HG02763 (cell line): ENCODE results near the gene ACSL6.

Source experiments
- ATAC-seq: cut with Tn5 transposase; IDR thresholded peaks from one replicate; pipeline ENCODE4 v1.9.1; 2021; ENCODE audit warnings: mild to moderate bottlenecking, moderate library complexity; ENCODE audit not compliant: unreplicated experiment

The ACSL6 gene

DNA sequence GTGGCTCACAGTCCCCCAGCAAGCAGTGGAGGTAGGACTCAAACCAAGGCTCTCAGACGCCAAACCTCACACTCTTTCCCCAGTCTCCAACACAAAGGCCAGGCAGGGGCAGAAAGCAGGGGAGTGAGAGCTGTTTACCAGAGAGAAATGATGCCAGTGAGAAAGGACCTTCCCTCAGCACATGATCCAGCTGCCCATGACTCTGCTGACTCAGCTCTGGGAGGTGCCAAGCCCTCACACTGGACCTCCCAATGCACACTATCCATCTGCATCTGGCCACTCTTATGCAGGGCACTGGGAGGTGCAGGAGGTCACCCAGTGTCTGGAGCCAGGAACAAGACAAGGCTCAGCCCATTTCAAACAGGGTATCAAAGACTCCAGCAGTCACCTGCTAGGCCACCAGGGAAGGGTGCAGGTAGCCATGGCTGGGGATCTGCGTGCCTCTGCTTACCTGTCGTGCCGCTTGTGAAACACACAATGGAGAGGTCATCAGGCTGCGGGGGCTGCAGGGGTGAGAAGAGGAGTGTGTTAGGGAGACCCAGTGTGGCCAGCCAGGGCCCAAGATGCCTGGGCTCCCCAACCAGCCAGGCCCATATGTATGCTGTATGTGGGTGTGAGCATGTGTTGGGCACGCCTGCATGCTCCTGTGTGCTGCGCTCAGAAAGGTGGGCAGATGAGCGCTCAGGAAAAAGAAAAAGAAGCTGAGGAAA lies 26.3 kb downstream of the ACSL6 start:
- no peak for ATAC-seq

DNA sequence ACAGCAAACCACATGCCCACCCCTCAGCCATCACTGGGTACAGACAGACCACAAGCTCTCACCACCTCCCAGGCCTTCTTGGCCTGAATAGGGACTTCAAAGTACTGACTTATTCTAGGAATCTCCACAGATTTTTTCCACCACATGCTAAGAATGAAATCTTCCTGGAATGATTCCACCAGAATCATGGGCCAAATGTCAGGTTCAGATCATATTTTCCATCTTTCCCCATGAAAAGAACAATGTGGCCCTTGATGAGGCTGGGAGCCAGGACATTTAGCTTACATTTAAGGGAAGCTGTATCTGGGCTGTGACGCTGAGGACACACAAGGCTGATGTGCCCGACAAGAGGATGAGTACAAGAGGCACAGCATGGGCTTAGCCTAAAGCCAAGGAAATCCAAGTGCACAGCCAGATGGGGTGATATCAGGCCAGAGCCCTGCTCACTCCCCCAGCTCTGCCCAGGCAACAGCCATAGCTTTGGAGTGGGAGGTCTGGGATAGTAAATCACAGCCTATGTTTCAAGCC lies 28.1 kb downstream of the ACSL6 start:
- ATAC-seq = no peak

DNA sequence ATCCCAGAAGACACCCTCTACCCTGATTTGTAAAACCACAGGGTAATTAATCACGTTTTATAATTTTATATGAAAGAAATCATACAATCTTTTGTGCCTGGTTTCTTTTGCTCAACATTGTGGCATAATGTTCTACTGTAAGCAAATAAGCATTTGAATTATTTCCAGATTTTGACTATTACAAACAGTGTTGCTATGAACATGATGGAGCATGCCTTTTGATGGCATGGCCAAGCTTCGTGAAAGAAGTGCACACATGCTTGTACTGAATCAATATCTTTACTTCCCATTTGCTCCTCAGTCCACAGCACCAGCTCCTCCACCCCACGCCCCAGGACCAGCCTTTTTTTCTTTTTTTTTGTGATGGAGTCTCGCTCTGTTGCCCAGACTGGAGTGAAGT lies 29.9 kb downstream of the ACSL6 start:
- ATAC-seq = no peak

DNA sequence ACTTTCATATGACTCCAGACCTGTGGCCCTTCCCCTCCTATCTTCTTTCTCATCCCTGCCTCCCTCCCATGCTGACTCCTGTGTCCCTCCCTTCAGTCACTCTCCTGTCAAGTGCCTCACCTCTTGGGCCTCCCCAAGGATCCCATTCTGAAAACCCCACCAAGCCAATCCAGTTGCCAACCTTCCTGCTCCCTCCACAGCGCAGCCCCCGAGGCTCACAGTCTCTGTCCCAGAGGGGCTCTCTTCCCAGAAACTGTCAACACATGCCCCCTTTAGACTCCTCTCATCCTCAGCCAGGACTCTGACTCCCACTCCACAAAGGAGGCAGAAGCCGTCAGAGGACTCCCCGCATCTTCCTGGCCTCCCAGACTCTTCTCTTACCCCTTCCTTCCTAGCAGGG lies 30.8 kb downstream of the ACSL6 start:
- ATAC-seq = no peak

DNA sequence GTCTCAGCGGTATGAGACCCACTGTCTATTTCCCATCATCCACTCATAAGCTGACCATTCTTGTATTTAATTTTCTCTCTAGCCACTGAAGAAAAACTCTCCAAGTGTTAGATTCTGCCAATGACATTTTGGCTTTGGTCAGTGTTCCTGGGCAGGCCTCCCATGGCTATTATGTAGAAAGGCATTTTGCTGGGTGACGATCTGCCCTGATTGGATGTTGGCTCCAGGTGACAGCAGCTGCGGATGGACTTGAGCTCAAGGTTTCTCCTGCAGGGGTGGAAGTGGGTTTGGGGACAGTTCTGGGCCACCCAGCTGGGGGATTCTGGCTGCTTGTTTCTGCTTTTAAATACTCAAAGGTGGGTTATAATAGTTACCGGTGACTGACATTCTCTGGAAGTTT lies 31.6 kb downstream of the ACSL6 start:
- no peak for ATAC-seq

DNA sequence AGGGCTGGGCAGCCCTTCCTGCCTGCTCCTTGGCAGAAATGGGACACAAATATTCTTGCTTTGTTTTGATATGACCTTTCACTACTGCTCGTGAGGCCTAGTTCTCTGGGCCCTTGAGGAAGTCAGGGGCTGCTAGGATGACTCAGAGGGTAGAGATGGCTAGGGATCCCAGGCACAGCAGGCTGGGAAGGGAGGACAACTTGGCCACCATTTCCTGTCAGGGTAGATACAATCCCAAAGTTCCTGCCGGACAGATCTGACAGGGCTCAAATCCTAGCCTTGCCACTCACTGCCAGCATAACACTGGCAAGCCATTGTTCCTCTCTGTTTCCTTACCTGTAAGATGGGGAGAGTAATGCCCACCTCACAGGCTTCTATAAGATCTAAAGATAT lies 34.2 kb downstream of the ACSL6 start:
- ATAC-seq = no peak

DNA sequence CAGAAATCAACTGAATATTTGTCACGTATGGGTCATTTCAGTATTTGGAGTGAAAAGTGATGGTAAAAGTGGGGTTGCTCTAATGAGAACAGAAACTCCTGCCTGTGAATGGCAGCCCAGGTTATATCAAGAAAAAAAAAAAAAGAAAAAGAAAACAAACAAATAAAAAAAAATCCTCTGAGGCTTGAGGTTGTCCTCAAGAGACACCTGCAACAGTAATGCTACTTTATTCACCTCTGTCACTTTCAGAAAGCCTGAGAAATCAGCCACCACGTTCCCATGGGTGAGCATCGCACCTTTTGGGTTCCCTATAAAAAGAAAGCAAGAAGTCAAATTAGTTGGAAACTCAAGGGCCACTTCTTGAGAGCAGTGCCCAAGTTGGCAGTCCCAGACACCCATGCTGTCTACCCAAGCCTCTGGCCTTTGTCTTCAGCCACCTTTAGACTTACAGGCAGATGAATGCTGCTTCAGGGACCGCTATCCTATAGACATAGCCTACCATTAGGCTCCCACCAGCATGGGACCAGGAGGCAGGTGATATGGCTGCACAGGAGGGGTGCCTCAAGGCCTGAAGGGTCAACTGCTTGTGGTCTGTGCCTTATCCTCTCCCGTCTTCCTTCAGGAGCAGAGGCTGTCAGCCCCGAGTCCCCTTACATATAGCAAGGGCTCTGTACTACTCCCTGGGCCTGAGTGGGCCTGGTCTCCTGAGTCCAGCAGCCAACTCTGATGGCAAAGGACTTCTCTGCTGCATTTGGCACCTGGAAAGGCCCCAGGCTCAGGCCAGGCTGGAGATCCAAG lies 34.8 kb downstream of the ACSL6 start:
- ATAC-seq = no peak

DNA sequence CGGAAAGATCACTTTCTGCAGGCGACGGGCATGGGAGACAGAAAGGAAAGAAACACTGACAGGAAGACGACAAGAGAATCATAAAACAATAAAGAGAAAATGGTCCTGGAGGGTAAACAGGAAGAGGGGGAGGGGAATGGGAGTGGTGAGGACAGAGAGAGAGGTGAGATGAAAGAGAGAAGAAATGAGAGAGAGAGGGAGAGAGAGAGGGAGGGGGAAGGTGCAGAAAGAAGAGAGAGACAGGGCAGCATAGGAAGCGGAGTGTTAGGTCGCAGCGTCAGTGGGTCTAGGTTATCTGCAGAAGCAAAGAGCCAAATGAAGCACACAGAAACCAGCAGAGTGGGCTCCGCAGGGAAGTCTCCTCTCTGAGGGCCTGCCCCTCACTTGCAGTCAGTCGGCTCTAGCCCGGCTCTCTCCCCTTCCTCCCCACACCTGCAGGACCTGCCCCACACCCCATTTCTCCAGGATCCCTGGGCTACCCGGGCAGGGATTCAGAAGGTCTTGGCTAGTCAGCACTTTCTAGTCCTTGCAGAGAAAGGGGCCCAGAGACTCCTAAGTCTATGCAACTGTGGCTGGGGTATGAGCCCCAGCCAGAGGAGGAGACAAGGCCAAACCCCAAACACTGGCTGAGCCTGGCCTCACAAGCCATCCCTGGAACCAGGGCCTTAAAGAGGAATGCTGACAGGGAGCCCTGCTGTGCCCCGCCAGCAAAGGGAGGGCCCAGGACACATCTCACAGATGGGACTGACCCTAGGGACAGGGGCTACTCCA lies 36.3 kb downstream of the ACSL6 start:
- no peak for ATAC-seq

DNA sequence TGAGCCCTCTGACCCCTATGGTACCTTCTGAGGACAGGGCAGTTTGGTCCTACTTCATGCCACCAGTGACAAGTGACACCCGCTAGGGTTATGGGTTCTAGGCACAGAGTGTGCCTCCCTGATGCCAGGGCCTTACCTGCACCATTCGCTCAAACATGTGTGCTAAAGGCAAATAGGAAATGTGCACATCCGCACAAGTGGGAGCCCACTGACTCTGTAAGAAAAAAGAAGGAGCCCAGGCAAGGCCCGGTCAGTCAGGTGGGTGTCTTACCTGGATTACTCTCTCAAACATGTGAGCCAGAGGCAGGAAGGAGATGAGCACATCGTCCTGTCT lies 36.9 kb downstream of the ACSL6 start:
- no peak for ATAC-seq

DNA sequence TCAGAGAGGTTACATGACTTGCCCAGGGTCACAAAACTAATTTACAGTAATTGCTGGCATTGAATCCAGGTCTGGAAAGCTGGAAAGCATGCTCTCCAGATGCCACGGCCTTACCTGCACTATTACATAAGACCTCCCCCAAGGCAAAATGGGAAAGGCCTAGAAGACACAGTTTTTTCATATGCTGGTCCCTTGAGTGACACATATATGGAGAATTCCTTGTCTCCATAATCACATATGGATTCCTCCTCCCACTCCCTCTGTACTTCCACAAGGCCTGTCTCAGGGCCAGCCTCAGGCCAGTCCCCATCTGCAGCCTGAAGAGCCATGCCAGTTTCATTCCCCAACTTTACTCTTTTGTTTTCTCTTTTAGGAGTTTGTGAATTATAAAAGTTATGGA lies 37.4 kb downstream of the ACSL6 start:
- no peak for ATAC-seq

DNA sequence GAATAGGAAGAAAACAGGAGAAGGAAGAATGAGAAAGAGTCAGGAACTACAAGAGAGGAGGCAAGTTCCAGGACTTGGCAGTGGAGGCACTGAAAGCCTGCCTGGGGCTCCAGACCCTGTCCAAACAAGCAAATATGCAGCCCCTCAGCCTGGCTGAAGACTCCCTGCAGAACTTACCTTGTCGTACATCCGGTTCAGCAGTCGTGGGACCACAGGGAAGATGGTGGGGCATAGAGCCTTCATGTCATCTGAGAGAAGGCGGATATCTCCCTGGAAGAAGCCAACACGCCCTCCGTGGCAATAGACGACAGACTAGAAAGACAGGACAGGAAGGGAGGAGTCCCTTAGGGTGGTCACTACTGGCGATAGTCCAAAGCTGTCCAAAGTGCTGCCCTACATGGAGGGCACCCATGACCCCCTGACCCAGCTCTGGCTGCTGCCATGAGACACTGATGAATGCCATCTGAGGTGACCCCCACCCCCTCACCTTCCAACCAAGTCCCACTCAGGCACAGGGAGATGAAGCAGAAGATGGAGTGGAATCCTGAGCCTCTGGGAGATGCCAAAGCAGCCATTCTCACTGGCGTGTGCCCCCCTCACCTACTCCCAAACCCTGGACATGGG lies 38.3 kb downstream of the ACSL6 start:
- ATAC-seq = no peak

DNA sequence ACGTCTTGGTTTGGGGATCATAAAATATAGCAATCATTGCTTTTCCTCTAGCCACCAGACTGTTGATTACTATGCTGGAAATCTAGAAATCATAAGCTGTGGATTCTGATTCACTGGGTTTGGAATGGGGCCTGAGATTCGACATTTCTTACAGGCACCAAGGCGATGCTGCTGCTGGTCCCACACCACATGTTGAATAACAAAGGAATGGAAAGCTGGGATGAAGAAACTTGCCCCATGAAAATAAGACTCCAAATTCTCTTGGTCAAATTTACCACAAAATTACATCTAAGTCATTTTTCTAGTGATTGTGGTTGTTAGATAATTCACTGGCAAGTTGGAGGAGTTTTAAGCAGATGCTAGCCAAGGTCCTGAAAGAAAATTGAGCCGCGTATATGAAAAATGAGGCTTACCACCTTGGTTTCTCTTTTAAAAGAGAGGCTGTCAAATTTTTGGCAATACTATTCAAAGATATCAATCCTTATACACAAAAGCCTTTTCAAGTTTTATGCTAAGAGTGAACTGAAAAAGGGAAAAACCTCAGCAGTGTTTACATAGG lies 43.0 kb downstream of the ACSL6 start:
- no peak for ATAC-seq

DNA sequence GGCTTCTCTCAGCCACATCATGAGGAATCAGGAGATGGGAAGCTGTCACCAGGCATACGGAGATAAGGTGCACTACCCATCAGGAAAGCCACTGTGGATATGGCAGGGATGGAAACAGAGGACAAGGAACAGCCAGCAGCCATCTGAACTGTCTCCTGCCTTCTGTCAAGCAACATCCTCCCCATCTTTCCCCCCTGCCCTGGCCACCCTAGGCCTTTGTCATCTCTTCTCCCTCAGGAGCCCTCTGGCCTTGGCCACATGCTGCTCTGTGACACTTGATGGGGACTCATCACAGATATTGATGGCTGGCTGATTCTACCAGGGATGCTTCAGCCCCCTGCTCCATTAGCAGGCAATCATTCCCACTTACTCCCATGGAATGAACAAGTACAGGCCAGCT lies 44.9 kb downstream of the ACSL6 start:
- ATAC-seq = no peak

DNA sequence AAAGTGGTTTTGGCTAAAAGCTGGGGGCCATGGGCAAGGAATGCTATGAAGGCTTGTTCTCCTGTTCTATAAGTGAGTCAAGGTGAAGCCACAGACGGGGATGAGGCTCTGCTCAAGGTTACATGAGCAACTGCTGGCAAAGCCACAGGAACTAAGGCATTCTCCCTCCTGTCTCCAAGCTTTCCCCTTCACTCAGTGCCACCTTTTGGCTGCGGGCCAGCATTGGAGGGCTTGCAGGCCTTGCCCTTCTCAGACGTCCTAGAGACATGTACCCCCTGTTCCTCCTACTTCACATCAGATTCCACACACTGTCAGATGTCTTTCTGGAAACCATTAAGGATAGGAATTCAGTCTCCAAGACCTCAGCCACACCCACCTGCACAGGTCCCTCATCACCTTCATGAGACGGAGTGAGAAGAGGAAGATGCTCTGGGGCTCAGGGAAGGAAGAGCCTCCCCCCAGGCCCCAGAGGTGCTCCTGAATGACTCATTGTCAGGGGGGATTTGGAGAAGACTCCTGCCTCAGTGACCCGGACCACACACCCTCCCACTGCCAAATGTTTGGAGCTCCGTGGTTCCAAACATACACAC lies 45.5 kb downstream of the ACSL6 start:
- no peak for ATAC-seq

DNA sequence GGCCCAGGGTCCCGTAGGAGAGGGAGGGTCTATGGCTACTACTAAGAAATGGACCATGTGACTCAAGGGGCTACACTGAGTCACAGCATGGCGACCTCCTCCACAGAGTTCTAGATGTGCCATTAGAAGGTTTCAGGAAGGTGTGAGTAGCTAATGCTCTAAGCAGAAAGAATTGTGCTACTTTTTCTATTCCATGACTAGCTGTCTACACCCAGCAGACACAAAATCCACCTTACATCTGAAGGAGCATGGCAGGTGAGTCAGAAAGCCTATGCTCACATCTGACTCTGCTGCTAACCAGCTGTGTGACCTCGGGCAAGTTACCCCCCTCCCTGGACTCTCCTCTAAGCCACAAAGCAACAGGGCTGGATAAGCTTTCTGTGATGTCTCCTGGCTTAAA lies 51.6 kb downstream of the ACSL6 start:
- ATAC-seq = no peak

DNA sequence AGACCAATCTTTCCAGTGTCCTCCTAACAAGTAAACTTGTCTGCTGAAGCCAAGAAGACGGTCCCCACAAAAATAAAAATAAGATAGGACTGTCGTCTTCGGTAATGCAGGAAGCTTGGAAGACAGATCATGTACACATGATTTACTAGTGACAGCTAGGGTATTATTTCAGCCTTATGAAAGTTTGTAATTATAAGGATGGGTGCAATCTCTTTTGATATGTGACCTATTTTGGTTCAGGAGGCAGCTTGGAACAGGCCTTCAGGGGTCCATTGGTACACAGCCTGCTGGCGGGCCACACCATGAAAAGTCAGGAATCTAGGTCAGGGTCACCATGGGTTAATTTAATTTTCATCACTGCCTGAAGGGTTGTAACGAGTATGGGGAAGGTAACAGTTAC lies 52.3 kb downstream of the ACSL6 start:
- no peak for ATAC-seq

DNA sequence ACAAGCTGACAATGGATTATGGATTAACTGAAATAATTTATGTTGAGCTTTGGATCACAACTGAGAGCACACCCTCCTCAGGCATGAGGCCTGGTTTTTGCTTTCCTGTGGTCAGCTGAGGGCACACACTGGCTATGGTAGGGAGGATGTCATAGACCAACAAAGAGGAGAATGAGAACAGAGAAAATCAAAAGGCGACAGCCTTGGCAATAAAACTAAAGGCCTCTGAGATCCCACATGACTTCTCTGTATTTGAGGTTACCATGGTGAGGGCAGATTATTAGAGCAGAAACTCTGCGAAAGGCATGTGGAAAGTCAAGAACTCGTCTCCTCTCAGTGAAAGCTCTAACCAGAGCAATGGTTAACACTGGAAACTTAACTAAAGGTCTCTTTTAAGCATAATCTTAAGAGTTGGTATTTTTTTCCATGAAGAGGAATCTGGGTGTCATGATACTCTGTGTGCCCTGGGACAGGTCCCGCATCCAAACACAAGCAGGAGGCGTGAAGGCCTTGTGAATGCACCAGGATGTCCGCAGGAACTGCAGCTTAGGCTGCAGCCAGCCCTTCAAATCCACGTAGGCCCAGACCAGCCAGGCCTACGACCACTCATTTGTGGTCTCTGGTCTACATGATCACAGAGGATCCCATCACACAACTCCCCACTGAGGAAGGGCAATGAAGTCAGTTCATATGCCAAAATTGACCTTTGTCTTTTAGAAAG lies 53.6 kb downstream of the ACSL6 start:
- no peak for ATAC-seq

DNA sequence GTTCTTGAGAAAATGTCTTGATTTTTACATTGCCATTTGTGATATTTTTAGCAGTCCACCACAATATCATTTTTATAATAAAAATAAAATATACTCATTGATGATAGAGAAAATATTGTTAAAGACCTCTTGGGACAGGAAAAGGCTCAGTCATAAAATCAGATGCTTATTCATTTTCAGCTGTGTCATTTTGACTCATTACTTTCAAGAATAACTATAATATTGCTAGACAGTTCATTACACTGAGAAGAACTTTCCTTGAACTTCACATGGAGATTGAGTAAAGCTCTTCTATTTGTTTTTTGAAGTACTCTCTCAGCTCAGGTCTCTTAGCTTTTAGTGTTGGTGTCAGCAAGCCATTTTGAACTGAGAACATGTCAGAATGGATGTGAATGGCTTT lies 57.5 kb downstream of the ACSL6 start:
- no peak for ATAC-seq

DNA sequence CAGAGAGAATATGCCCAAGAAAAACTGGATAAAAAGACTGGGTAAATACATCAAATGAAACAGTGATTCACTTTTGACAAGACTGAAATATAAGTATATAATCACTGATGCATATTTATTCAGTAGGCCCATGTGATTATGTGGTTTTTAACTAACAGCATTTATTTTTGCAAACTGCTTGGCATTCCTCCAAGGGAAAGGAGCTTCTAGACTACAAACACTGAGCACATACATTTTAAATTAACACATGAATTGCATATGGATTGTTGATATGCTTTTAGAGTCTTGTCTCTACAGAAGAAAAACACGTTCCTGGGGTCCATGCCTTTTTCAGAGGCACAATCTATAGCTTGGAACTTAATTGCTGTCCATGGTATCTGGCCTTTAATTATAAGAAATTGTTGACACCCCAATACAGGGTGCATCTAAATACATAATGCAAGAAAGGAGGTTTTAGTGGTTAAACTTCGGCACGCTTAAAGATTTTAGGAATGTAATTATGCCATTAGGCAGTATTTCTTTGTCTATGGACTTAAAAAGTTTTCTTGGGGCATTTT lies 59.1 kb downstream of the ACSL6 start:
- ATAC-seq = no peak

DNA sequence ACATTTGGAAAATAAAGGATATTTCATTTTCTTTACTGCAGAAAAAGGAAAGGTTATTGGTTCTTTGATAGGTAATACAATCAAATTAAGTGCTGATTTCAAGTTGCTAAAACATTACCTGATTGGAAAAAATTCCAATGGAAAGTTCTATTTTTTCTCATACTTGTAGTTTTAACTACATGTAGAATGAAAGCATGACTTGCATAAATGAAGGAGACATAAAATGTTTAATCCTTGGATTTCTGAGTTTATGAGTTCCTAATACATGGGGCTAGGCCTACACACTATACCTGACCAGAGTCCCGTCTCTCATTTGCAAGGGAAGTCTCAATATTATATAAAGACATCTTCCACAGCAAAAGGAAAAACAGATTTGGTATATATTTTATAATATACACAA lies 60.8 kb downstream of the ACSL6 start:
- no peak for ATAC-seq
